Measurements from ENCODE around the gene SEMA4A.

Gene SEMA4A

DNA sequence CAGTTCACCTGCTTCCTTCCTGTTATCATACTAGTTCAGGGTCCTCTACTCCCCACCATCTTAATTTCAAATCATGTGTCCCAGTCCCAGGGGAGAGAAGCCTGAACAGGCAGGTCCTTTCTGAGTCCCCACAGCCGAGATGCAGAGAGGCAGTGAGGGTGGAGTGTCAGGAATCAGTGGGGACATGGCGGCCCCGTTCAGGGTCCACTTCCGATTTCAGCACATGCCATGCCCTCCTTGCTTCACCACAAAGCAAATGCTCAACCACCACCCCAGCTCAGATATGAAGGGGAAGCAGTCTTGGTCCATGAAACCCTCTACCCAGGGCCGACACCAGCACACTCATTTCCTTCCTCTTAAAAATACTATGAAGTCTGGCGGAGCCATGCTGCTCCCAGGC, 5.2 kb upstream of the SEMA4A start:
- DNase-seq (ENCODE audit: low read depth) = no peak
- no peak for TF ChIP-seq CTCF (IDR thresholded peaks at IDR 0.05; ENCODE audit: control insufficient read depth, insufficient read depth, low read depth, low read length, missing control alignments)
- H3K4me3 ChIP-seq (ENCODE audit: control insufficient read depth, low read depth, low read length) = no peak overlapping the region

GRCh38 chr1:156149374-156150332, 3.7 kb upstream of the SEMA4A start:
- H3K4me3 ChIP-seq (ENCODE audit: control insufficient read depth, low read depth, low read length) = no peak overlapping the region
- no peak for TF ChIP-seq CTCF (IDR thresholded peaks at IDR 0.05; ENCODE audit: control insufficient read depth, insufficient read depth, low read depth, low read length, missing control alignments)
- DNase-seq (ENCODE audit: low read depth) = no peak

DNA sequence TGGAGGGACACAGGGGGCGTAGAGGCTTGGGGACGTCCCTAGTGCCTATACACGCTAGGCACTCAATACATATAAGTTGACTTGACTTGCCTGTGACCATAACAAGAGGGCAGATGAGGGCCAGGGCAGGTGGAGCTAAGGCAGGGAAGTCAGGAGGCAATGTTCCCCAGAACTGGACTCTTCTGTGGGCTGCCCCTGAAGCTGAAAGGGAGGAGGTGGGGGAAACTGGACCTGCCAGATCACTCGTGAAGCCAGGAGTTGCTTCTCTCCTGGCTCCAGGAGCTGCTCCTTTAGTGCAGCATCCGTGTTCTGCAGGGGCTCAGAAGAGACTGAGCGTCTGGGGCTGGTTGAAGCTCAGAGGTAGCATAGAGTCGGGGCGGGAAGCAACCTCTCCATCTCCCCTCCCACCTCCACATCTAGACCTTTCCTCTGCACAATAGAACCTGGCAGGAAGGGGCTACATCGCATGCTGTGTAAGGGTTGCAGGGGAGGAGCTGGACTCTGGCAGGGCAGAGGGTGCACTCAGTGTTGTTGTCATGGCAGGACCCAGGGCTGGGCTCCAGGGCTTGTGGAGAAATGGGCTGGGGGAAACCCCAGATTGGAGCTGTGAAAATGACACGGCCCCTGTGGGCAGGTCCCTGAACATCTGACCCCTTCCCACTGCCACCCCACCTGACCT, 2.9 kb upstream of the SEMA4A start:
- H3K4me3 ChIP-seq (ENCODE audit: control insufficient read depth, low read depth, low read length) = no peak overlapping the region

DNA sequence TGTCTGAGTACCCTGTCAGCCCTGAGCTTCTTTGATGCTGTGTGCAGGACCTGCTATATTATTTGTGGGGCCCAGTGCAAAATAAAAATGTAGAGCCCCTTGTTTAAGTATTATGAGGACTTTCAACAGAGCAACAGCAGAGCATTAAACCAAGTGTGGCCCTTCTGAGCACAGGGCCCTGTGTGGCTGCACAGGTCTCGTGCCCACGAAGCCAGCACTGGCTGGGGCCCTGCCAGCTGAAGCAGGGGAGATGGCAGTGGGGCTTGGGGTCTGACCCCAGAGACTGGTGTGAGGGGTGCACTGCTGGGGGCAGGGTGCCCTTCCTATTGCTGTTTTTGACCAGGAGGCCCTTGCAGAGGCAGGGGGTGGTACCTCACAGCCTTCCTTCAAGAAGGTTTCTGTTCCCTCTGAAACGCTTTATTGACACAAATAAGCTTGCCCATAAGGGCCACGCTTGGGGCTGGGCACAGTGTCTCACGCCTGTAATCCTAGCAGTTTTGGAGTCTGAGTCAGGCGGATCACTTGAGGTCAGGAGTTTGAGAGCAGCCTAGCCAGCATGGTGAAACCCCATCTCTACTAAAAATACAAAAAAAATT, 2.2 kb upstream of the SEMA4A start:
- DNase-seq (ENCODE audit: low read depth) = no peak

More for the DNA sequence above, 2.9 kb upstream of the SEMA4A start:
- TF ChIP-seq CTCF (IDR thresholded peaks at IDR 0.05; ENCODE audit: control insufficient read depth, insufficient read depth, low read depth, low read length, missing control alignments) = no peak
- no peak for DNase-seq (ENCODE audit: low read depth)

DNA sequence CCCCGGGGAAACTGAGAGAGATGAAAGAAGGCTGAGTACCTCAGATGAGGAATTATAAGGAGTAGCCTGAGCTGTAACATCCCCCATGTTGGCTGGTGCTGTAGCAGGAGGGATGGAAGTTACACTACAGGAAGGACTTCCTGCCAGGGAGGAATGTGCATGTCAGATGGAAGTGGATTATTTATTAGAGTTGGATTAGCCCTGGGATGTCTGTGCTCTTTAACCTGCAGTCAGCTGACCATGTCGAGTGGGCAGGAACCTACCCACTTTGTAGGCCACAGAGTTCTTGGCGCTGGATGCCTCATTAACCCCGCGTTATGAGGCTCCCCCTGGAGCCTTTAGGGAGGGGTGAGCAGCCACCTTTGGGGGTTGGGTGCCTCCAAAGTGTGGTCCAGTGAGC, 757 bp upstream of the SEMA4A start:
- no peak overlapping the region for H3K4me3 ChIP-seq (ENCODE audit: control insufficient read depth, low read depth, low read length)
- TF ChIP-seq CTCF (IDR thresholded peaks at IDR 0.05; ENCODE audit: control insufficient read depth, insufficient read depth, low read depth, low read length, missing control alignments) = no peak
- no peak for DNase-seq (ENCODE audit: low read depth)

More for the DNA sequence above, 2.2 kb upstream of the SEMA4A start:
- no peak overlapping the region for H3K4me3 ChIP-seq (ENCODE audit: control insufficient read depth, low read depth, low read length)
- TF ChIP-seq CTCF (IDR thresholded peaks at IDR 0.05; ENCODE audit: control insufficient read depth, insufficient read depth, low read depth, low read length, missing control alignments) = no peak

DNA sequence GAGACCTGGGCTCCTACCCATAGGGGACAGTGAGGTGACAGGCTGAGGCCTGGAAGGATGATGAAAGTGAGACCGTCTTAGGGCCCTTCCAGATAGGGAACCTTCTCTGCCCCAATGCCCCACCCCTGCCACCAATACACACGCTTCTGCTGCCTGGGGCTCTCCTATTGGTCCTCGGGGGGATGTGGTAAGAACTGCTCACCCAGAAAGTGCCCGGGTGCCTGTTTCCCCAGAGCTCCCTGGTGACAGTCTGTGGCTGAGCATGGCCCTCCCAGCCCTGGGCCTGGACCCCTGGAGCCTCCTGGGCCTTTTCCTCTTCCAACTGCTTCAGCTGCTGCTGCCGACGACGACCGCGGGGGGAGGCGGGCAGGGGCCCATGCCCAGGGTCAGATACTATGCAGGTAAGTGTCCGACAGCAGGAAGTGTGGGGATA, 948 bp downstream of the SEMA4A start:
- H3K4me3 ChIP-seq (ENCODE audit: control insufficient read depth, low read depth, low read length) = no peak overlapping the region
- TF ChIP-seq CTCF (IDR thresholded peaks at IDR 0.05; ENCODE audit: control insufficient read depth, insufficient read depth, low read depth, low read length, missing control alignments) = no peak
- no peak for DNase-seq (ENCODE audit: low read depth)

Data from AG09309 (cell line).